Activated naive CD4-positive, alpha-beta T cell (primary cell): ENCODE results near the gene AKT2.

ENCODE experiments used
- DNase-seq, 4 experiments: peaks; one replicate each; lab custom pipeline; 2025; lab: John Stamatoyannopoulos, UW

AKT2 gene

DNA sequence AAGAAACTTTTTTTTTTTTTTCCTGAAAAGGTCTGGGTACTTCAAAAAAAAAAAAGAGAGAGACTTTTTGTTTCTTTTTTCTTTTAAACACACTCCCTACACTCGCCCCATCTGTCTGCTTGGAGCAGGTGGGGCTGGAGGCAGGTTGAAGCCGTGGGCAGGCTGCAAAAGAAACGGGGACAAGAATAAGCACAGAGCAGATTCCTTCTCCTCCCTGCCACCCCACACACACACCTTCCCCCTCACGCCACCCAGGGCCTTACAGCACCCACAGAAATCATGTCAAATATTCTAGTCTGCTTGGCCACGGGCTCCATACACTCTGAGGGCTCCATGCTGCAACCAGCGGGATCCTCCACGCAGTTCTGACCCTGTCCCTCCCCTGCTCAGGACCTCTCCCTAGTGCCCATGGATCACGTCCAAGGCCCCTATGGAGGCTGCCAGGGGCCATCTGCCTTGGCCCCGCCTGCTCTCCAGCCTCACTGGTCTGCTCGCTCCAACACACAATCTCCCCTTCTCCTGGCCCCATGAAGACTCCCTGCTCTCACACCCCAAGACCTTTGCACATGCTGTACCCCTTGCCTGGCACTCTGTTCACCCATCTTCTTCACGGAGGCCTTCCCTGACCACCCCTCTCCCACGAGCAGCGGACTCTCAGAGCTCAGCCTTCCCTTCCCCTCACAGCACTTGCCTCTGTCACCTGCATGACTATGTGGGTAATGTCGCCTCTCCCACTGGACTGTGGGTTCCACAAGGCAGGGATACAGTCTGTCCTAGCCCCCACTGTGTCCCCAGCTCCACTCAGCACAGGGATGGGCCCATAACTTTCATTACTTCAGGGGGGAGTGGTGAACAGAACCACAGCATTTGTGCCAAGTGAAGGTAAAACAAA lies 11.4 kb downstream of the AKT2 start:
- no peak for DNase-seq

DNA sequence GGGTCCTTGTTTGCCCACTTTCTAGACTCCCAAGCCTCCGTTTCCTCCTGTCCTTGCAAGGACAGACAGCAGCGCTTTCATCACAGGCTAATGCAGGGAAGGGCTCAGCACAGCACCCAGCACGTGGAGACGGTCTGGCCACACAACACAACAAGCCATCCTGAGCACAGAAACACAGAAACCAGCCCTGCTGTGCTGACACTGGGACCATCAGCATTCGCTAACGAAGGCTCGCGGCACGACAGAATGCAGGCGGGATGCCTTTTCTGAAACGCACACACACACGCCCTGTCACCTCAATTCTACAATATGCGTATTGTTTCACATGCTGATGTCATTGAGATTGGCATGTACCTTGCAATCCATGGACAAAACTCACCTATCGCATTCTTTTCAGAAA lies 12.9 kb downstream of the AKT2 start:
- no peak for DNase-seq

DNA sequence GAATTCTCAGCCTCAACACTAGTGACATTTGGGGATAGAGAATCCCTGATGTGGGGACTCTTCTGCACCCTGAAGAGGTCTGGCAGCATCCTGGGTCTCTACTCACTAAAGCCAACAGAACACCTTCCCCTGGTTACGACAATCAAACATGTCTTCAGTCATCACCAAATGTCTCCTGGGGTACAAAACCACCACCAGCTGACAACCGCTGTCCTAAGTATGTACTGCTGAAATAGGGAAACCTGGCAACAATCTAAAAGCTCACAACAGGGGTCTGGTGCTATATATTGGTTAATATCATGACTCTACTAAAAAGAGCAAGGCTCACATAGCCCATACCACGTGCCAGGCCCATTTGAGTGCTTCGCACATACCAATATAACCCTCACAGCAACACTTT lies 13.4 kb downstream of the AKT2 start:
- no peak for DNase-seq

- DNase-seq, result no peak
These were observed 14.6 kb downstream of the AKT2 start for GRCh38 chr19:40270362-40271089.

DNA sequence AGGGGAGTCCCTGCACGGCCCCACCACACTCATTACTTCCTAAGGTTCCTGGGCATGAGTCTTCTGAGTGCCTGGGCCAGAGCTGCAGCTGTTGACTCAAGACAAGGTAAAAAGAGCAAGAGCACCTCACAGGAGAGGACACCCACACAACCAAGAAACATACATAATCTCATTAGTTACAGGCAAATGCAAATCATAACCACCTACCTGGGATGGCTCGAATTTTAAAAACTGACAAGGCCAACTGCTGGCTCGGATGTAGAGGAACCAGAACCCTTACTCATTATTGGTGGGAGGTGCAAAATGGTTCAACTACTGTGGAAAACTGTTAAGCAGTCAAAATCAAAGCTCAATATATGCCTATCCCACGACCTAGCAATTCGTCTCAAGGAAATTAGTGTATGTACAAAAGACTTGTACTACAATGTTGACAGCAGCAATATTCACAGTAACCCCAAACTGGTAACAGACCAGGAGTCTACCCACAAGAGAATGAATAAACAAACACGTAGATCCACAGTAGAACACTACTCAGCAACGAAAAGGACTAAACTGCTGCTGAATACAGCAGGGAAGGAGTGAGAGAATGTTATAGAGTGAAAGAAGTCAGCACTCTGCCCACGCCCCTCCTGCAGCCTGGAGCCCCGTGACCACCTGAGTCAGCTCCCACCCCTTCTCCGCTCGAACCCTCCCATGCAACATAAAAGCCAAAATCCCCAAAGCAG lies 15.8 kb downstream of the AKT2 start:
- no peak for DNase-seq

DNA sequence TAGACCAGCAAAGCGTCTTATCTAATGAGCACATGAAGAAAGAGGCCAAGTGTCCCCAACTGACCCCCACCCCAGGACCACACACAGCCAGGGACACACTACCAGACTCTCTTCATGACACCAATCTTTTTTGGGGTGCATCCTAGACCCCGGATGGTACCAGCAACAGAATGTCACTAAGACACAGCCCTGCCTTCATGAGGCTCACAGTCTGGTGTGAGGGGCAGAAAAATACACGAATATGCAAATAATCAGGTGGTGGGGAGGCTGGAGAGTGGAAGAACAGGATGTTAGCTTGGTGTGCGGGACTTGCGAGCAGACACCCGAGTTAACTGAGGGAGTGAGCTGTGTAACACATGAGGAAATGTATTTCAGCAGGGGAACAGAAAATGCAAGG lies 17.5 kb downstream of the AKT2 start:
- no peak for DNase-seq

GRCh38 chr19:40266912-40267600 lies 18.1 kb downstream of the AKT2 start:
- DNase-seq, result no peak

DNA sequence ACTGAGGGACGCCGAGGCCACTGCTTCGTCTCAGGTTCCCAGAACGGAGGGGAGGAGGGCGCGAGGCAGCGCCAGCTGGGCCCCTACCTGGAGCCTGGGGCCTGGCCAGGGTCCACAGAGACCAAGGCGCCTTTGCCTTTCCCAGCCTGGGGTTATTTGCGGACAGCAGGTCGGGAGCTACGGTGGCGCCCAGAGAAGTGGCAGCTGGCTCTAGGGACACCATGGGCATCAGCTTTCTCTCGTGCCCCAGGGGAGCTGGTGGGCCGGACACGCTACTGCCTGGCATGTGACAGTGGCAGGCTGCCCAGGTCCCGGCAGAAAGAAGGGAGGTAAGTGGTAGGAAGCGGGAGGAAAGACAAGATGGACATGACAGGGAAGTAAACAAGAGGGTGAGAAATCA lies 19.0 kb downstream of the AKT2 start:
- DNase-seq, result no peak

GRCh38 chr19:40265763-40266099 lies 19.4 kb downstream of the AKT2 start:
- DNase-seq, result no peak

DNA sequence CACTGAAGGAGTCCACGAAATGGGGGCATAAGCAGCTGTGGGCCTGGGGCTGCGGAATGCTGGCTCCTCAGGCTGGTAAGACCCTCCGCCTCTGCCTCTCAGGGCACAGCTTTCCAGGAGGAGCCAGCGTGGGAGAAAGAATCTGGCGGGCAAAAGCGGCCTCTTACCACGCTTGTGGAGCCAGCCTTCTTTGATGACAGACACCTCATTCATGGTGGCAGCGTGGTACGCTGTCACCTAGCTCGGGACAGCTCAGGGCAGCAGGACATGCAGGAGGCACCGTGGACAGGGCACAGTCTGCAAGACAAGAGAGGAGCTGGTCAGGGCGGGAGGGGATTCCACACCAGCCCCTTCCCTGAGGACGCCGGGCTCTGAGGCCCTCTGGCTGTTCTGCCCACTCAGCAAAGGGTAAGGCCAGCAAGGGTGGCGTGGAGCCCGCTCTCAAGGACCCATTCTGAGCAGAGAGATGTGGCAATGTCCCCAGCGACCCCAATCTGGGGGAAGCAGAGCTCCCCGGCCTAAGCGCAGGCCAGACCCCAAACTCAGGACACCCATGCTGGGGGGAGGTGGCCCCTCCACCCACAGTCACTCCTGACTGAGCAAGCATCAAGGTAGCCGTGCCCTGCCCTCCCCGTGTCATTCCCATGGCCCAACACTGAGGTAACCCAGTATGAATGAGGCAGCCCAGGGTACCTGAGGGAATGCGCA lies 19.9 kb downstream of the AKT2 start:
- no peak for DNase-seq

- DNase-seq, result no peak
These were observed 20.7 kb downstream of the AKT2 start for GRCh38 chr19:40264314-40265054.

GRCh38 chr19:40263440-40264313 lies 21.5 kb downstream of the AKT2 start:
- no peak for DNase-seq

GRCh38 chr19:40262422-40262821 lies 22.7 kb downstream of the AKT2 start:
- no peak for DNase-seq

- DNase-seq, result no peak
These were observed 23.5 kb downstream of the AKT2 start for GRCh38 chr19:40261631-40262030.

DNA sequence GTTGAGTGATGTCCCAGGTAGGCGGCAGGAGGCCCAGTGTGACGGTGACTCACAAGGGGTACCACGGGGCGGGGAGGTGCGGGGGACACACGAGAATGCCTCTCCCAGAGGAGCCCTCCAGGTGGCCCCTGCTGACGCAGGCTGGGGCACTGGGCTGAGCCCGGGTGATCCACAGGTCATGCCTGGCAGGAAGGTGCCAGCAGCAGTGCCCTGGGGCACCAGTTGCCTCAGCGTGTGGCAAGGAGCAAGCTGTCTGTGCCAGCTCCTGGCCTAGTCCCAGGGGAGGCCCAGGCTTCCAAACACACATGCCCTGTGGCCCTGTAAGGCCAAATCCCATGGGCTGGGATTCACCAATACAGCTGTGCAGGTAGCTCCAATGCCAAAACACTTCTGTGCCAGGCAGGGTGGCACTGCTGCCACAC lies 28.0 kb downstream of the AKT2 start:
- no peak for DNase-seq

- no peak for DNase-seq
These were observed 28.6 kb downstream of the AKT2 start for GRCh38 chr19:40256512-40256911.

DNA sequence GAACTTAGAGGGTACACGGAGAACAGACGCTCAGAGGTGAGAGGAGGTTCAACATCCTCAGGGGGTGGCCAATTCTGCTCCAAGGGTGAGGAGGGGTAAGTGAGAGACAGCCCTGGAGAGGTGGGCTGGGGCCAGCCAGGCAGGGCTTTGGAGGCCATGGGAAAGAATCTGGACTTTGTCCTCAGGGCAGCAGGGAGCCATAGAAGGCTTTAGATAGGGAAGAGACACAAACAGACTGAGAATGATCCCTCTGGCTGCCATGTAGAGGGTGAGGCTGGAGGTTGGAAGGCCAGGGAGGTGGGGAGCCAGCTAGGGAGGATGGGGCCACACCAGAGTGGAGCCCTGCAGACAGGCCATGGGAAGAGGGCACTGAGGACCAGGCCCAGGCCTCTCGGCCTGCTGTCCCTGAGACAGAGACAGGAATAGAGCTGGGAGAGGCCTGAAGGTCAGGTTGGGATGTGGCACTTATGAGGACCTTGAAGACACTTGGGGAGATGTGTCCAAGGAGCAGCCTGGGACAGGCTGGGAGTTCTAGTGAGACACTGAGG lies 29.5 kb downstream of the AKT2 start:
- DNase-seq, result no peak

GRCh38 chr19:40254714-40255418 lies 30.3 kb downstream of the AKT2 start:
- no peak for DNase-seq

GRCh38 chr19:40253611-40254092 lies 31.5 kb downstream of the AKT2 start:
- DNase-seq, result no peak
